NCI-H1048 (cell line): ENCODE data around the gene SMOC2.

ENCODE experiments used
- DNase-seq: peaks from one replicate; lab custom pipeline; 2025; lab: John Stamatoyannopoulos, UW

Gene SMOC2

DNA sequence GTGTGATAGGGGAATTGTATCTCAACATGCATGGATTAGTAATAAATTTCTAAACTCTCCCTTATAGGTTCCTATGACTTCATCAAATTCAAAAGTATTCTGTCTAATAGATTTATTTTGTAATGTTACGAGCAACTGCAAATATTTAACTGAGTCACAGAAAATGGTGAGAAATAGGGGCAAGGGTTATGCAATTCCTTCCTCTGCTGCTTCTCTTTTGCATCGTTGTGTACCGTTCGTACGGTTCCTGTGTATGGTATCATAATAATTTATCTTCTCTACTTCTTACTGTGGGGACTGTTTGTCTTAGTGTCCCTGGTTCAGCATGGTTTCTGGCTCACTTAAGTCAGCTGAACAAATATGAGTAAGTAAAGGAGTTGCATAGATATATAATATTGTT is 44.8 kb downstream of the SMOC2 start:
- DNase-seq, result no peak

- no peak for DNase-seq
Observed at GRCh38 chr6:168490757-168491156, 49.8 kb downstream of the SMOC2 start.

DNA sequence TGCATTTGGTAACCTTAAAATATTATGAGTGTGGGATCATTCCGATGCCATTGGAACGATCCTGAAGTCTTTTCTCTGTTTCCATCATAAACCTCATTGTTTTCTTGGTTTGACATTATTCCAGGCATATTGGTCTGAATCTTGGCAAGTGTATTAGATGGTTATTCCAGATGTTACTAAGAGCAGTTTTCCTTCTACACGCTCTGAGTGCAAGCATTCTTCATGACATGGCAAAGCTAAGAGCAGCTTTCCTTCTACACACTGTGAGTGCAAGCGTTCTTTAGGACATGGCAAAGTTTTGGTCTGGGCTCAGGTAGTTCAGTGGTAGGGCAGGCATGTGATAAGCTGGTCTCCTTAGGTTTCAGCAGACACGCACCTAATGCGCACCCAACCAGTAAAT is 53.0 kb downstream of the SMOC2 start:
- DNase-seq, result no peak

DNA sequence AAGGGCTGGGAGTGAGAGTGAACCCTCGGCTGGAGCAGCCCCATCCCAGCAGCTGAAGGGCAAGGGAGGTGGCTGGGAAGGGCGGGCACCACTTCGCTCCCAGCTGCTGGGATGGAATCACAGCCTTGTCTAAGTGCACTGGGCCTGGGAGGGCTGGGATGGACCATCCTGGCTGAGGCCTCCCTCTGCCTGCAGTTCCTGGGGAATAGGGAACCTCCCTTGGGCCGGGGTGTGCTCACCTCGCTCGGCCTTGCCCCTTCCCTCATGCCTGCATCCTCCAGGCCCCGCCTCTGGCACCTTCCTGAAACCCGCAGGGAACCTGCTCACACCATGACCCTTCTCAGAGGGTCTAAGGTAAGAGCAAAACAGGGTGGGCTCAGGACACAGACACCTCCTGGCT is 53.7 kb downstream of the SMOC2 start:
- no peak for DNase-seq

DNA sequence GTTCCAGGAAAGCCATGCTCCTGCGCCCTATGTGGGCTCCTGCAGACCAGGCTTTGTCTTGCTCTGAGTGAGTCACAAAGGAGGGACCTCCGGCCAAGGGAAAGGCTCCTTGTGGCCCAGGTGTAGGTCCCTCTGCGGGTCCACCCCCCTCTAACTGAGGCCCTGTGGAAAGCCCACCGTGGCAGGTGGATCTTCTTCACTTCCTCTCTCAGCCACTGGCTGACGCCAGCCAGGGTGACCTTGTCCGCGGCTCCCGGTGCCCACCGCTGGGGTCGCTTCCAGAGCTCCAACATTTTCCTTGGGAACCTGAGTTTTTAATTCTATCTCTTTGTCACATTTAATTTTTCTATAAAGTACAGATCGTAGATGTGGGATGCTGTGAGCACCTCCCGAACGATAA is 54.1 kb downstream of the SMOC2 start:
- no peak for DNase-seq

DNA sequence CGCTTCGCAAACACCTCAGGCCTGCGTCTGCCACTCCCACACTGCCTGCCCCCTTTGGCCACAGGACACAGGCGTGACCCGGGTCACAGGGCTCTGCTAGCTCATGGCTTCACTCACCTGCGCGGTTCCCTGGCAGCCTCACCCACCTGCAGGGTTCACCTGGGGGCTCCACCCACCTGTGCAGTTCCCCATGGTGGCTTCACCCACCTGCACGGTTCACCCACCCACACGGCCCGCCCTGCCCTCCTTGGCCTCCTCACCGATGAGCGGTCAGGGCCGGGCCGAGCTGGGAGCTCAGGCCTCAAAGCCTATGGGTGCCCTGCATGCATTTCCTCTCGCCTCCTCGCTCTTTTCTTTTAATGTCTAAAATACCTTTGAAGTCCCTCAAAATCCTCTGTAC is 54.7 kb downstream of the SMOC2 start:
- no peak for DNase-seq

DNA sequence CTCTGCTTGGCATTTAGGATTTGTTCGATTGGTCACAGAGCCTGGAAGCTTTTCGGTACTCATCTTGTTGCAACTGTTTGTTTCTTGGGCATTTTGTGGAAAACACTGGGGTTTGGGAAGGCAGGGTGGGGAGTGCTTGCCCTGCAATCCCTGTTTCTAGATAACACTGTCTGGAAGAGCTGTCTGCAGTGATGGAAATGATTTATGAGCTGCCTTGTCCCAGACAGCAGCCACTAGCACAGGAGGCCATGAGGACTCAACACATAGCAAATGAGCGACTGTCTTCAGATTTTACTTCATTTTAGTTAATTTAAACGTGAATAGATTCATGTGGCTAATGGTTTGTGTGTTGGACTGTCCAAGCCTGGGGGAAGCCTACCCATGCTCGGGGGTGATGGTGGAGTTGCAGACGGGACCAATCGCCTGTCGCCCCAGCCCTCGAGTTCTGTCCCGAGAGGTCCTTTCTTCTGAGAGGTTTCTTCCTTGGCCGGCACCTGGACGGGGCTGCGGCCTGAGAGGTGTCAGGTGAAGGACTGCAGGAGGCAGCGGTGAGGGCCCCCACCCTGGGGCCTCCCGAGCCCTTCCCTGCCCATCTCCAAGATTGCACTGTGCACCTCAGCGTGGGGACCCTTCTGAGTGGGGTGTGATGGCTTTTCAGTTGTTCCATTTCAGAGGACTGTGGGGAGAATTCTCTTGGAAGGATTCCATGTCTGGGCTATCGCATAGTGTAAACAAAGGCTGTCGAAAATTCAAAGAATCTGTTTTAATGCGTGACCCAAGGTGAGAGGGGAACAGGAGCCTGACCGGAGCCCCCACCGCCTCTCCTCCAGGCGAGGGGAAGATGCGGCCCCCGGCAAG is 55.4 kb downstream of the SMOC2 start:
- DNase-seq, result no peak

- no peak for DNase-seq
Observed at GRCh38 chr6:168496997-168497331, 56.0 kb downstream of the SMOC2 start.

DNA sequence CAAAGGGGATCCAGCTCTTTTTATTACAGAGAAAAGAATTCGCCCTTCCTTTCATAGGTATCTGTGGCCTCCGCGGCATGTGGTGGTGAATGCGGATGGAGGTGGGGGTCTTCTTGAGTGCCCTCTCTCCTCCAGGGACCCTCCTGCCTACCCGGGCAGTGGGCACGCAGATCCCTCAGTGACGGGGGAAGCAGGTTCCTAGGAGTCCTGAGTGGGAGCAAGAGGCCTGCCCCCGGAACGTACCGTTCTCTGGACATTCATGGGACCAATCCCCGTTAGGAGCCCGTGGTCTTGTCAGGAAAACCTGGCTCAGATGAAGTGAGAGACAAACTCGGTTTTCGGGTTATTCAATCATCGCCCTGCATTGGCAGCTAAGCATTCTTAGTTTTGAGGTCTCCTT is 56.4 kb downstream of the SMOC2 start:
- no peak for DNase-seq

DNA sequence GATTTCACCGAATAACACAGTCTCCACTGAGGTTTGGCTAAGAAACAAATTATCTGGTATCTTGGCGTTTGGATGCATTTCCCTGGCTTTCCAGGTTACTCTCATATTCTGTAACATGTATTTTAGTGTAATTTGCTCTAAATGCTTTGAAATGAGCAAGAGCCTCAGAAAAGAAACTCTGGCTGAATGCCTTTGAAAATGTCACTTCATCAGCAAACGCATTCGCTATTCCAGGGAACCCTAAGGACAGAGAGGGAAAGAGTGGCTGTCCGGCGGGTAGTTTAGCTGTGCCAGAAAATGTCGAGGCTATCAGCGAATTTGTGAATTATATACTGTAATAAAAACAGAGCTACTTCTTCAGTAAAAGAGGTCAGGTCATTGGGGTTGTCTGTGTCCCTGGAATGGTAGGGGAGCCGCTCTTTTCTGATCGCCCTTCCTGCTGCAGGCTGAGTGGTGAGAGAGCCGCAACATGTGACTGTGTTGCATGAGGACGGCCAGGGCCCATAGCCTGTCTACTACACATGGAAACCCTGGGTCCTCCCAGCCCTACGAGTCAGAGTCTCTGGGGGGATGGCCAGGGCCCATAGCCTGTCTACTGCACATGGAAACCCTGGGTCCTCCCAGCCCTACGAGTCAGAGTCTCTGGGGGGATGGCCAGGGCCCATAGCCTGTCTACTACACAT is 57.3 kb downstream of the SMOC2 start:
- no peak for DNase-seq

DNA sequence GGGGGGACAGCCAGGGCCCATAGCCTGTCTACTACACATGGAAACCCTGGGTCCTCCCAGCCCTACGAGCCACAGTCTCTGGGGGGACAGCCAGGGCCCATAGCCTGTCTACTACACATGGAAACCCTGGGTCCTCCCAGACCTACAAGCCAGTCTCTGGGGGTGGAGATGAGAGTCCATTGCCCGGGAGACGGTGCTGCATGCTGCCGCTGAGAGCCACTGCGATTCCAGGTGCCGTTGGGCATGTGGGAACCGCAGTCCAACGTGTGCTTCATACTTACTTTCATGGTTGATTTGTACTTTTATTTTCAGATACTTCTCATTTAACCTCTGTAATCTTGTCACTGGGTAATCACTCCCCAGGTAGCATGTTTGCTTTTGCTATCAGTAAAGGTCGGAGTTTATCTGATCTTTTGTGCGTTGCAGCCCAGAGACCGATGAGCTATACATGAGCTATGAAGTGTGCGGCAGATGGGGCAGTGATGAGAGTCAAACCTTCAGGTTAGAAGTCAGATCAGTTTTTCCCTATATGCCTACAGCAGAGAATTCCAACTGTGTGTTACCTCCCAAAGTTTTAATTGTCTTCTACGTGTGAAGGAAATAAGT is 58.2 kb downstream of the SMOC2 start:
- no peak for DNase-seq

- no peak for DNase-seq
Observed at GRCh38 chr6:168500519-168500918, 59.5 kb downstream of the SMOC2 start.

- no peak for DNase-seq
Observed at GRCh38 chr6:168501561-168501960, 60.6 kb downstream of the SMOC2 start.

DNA sequence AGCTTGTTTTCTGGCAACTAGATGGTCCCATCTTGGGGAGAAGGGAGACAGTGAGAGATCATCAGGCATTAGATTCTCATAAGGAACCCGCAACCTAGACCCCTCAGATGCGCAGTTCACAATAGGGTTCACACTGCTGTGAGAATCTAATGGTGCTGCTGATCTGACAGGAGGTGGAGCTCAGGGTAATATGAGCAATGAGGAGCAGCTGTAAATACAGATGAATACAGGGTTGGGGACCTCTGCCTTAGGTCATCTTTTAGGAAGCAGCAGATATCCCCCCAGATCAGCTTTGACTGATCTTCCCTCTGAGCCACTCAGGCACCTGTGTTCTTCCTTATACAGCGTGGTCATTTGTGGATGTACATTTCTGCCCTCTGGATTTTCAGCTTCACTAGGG is 63.4 kb downstream of the SMOC2 start:
- DNase-seq, result no peak

- no peak for DNase-seq
Observed at GRCh38 chr6:168506460-168506859, 65.5 kb downstream of the SMOC2 start.

DNA sequence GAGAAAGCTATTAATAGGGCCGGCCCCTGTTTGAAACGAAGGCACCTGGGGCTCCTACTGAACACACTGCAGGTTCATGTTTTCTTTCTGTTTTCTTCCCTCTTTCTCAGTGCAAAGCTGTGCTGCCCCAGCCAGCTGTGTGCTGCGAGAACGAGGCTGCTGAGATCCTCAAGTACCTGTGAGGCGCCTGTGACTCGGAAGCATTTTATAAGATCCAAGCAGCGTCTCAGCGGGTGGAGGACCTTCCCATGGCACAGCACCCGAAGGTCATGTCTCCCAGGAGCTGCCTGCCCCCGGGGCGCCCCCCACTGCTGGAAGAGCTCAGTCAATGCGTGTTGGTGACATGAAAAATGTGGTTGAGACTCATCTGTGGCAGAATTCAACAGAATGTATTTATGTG is 66.3 kb downstream of the SMOC2 start:
- DNase-seq, result no peak

DNA sequence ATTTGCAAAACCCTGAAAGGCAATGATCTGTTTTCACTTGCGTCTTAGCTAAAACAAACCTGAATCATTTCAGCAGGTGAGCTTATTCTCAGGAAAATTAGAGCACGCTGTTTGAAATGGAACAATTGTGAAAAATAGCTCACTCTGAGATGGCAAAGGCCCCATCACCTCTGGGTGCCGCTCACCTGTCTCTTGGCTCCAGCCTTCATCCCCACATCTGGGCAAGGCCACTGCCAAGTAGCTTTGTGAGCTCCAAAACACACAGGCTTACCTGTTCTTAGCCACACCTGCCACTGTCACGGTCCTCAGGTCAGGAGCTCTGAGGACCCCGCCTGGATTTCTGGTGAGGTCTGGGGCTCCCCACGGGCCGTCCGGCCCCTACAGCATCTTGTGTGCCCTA is 66.7 kb downstream of the SMOC2 start:
- DNase-seq, result no peak

GRCh38 chr6:168508903-168509302 is 67.9 kb downstream of the SMOC2 start:
- DNase-seq, result no peak

DNA sequence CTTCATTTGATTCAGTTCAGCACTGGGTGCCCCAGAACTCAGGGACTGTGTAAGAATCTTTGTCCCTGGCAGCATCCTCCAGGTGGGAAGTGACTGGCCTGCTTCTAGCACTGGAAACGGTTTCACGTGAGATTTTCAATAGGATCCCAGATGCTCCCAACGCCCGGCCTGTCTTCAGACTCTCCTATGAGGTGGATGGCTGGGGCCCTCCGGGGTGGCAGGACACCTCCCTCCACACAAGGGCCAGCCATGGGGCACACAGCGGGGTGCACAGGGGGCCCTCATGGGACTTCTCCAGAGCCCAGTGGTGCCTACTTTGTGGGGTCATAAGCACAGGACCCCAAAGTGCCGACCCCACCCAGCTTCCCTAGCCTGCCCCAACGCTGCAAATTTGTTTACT is 72.8 kb downstream of the SMOC2 start:
- no peak for DNase-seq

- DNase-seq, result no peak
Observed at GRCh38 chr6:168514216-168514615, 73.2 kb downstream of the SMOC2 start.

- DNase-seq, result no peak
Observed at GRCh38 chr6:168515376-168515775, 74.4 kb downstream of the SMOC2 start.

GRCh38 chr6:168516944-168517741 is 76.2 kb downstream of the SMOC2 start:
- no peak for DNase-seq
